K562 (cell line): ENCODE data around the gene CALML6. TPM values are rescaled to one million over a fixed set of nuclear protein-coding genes. Genes with fewer than 3 reads are reported as not detected.

ENCODE experiments used
- ARID1B ChIP-seq: fragments of 450-650 bp; IDR thresholded peaks from 2 replicates; pipeline ENCODE4 v1.6.1; 2016; ENCODE audit warnings: antibody characterized with exemption, mild to moderate bottlenecking, inconsistent platforms
- CC2D1A ChIP-seq: fragments of 450-650 bp; IDR thresholded peaks from 2 replicates; pipeline ENCODE4 v1.6.1; 2017; ENCODE audit warnings: mild to moderate bottlenecking
- CHD1 ChIP-seq: fragments of 200-600 bp; sonication (generic); IDR thresholded peaks from one replicate; pipeline ENCODE4 v1.6.1; 2012; ENCODE audit warnings: mild to moderate bottlenecking, moderate library complexity, low read length, inconsistent platforms
- DIDO1 ChIP-seq: fragments of 450-650 bp; IDR thresholded peaks from 2 replicates; pipeline ENCODE4 v1.6.1; 2016; ENCODE audit warnings: low read depth, missing biosample characterization, missing genetic modification characterization
- EGR1 ChIP-seq: fragments of 450-650 bp; conservative IDR thresholded peaks from 2 replicates; pipeline ENCODE4 v1.6.1; 2017; ENCODE audit warnings: mild to moderate bottlenecking
- GATAD2B ChIP-seq: fragments of 450-650 bp; IDR thresholded peaks from 2 replicates; pipeline ENCODE4 v1.6.1; 2017; ENCODE audit warnings: mild to moderate bottlenecking, borderline replicate concordance
- KLF16 ChIP-seq: IDR thresholded peaks from 2 replicates; pipeline ENCODE4 v1.6.1; 2016; ENCODE audit warnings: antibody characterized with exemption
- MCM5 ChIP-seq: fragments of 450-650 bp; IDR thresholded peaks from 2 replicates; pipeline ENCODE4 v1.6.1; 2016; ENCODE audit warnings: low read depth
- MTA2 ChIP-seq: fragments of 450-650 bp; IDR thresholded peaks from 2 replicates; pipeline ENCODE4 v1.6.1; 2016; ENCODE audit warnings: low read depth
- NR1H2 ChIP-seq: sonication (generic); formaldehyde crosslinking; IDR thresholded peaks from 2 replicates; pipeline ENCODE4 v1.4.0; 2020; ENCODE audit warnings: mild to moderate bottlenecking, missing genetic modification reagents
- PML ChIP-seq: IDR thresholded peaks from 2 replicates; pipeline ENCODE4 v1.6.1; 2012; ENCODE audit warnings: low read length, inconsistent platforms
- POLR2AphosphoS2 ChIP-seq: IDR thresholded peaks from 2 replicates; pipeline ENCODE4 v1.6.1; 2012; ENCODE audit warnings: low read length, improper control_type of control experiment
- RBFOX2 ChIP-seq: fragments of 200-400 bp; formaldehyde crosslinking; IDR thresholded peaks from 2 replicates; pipeline ENCODE4 v1.6.1; 2017; ENCODE audit warnings: low read depth, mild to moderate bottlenecking, low read length, moderate library complexity
- TAF1 ChIP-seq: IDR thresholded peaks from 2 replicates; pipeline ENCODE4 v1.6.1; 2011; ENCODE audit warnings: mild to moderate bottlenecking, low read length, moderate library complexity; ENCODE audit not compliant: insufficient read depth, control insufficient read depth, severe bottlenecking; ENCODE audit errors: extremely low read depth
- TEAD1 ChIP-seq, 2 experiments: fragments of 450-650 bp in 1 of 2; sonication (generic) in 1 of 2; formaldehyde crosslinking; IDR thresholded peaks; 2 replicates each; pipeline versions ENCODE4 v1.4.0 to v1.8.0; 2020 to 2022; ENCODE audit warnings: mild to moderate bottlenecking in 2 of 2, missing genetic modification reagents in 1 of 2
- ZNF311 ChIP-seq: fragments of 250-450 bp; sonication (Bioruptor Pico); IDR thresholded peaks from 2 replicates; pipeline ENCODE4 v1.4.0; 2020; ENCODE audit warnings: mild to moderate bottlenecking, moderate library complexity
- ZNF583 ChIP-seq: fragments of 250-450 bp; sonication (Bioruptor Pico); IDR thresholded peaks from 2 replicates; pipeline ENCODE4 v1.4.0; 2020
- ZNF76 ChIP-seq: fragments of 250-450 bp; sonication (Bioruptor Pico); IDR thresholded peaks from 2 replicates; pipeline ENCODE4 v1.4.0; 2020; ENCODE audit warnings: mild to moderate bottlenecking, moderate library complexity, borderline replicate concordance
- polyA plus RNA-seq, 8 experiments: library from polyadenylated mRNA; depleted of rRNA in 4 of 8; stranded (reverse) in 5 of 8; unstranded in 3 of 8; fragments of >200 nt; fragmentation: Nextera tagmentation in 2 of 8; fragmentation: Illumina TruSeq in 1 of 8; extraction: Ambion mirVana in 2 of 8; extraction: Trizol in 1 of 8; gene quantifications; 2 replicates each; pipeline versions ENCODE4 v1.2.1 to v1.2.3, GENCODE V29; 2011 to 2014; ENCODE audit warnings: inconsistent platforms in 1 of 8, missing spikeins in 1 of 8
- total RNA-seq, 7 experiments: library from RNA; depleted of rRNA in 6 of 7; stranded (reverse); fragments of >200 nt in 6 of 7; fragmentation: Illumina TruSeq in 2 of 7; extraction: Trizol in 2 of 7; gene quantifications; 2 replicates each; pipeline versions ENCODE4 v1.2.1 to v1.2.3, GENCODE V29; 2011 to 2021; ENCODE audit warnings: low replicate concordance in 1 of 7
- TF ChIP-seq, protein P1 (sequence below): fragments of 250-450 bp; sonication (Bioruptor Pico); IDR thresholded peaks from 2 replicates; pipeline ENCODE4 v1.5.0; 2020; ENCODE audit warnings: mild to moderate bottlenecking
- TF ChIP-seq, protein P2 (sequence below): fragments of 250-450 bp; sonication (Bioruptor Pico); IDR thresholded peaks from 2 replicates; pipeline ENCODE4 v1.6.1; 2021; ENCODE audit warnings: mild to moderate bottlenecking

CALML6 gene
- total and polyA plus RNA-seq, 9 of the 15 experiments (the other 6 are each of a cell fraction or from before 2014, with no cell fraction given): 0.14 TPM; not detected in 8

GRCh38 chr1:1890506-1891348 is 24.3 kb upstream of the CALML6 start, which contains the start of gene GNB1 (continued):
- no peak for TF ChIP-seq ARID1B
- peak; percentile 87 for TF ChIP-seq TAF1
- no peak for TF ChIP-seq CHD1
- TF ChIP-seq KLF16: no peak
- peak; percentile 98; the same call in 1 of the 2 replicates for TF ChIP-seq GATAD2B
- no peak for TF ChIP-seq MTA2
- no peak for TF ChIP-seq CC2D1A
- TF ChIP-seq ZNF311 (CRISPR knock-in tag): no peak
- TF ChIP-seq, protein P1, sequence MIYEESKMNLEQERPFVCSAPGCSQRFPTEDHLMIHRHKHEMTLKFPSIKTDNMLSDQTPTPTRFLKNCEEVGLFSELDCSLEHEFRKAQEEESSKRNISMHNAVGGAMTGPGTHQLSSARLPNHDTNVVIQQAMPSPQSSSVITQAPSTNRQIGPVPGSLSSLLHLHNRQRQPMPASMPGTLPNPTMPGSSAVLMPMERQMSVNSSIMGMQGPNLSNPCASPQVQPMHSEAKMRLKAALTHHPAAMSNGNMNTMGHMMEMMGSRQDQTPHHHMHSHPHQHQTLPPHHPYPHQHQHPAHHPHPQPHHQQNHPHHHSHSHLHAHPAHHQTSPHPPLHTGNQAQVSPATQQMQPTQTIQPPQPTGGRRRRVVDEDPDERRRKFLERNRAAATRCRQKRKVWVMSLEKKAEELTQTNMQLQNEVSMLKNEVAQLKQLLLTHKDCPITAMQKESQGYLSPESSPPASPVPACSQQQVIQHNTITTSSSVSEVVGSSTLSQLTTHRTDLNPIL (CRISPR knock-in tag): no peak
- TF ChIP-seq NR1H2 (CRISPR knock-in tag): 0 out of 2 replicates have a peak, but pooled peaks have one; percentile 48
- TF ChIP-seq MCM5: no peak
- TF ChIP-seq ZNF76: peak; percentile 78; the same call in 1 of the 2 replicates
- no peak for TF ChIP-seq POLR2AphosphoS2
- TF ChIP-seq EGR1: peak; percentile 51; the same call in 1 of the 2 replicates
- TF ChIP-seq TEAD1 (CRISPR knock-in tag; IDR thresholded peaks at IDR 0.05): peak in 1 of 2 experiments; percentile 60; a peak in 1 of 4 replicates
- TF ChIP-seq DIDO1 (tag): no peak
- peak; percentile 38; the same call in 1 of the 2 replicates for TF ChIP-seq PML
- TF ChIP-seq ZNF583: peak; percentile 91
- peak; percentile 79 for TF ChIP-seq RBFOX2
- TF ChIP-seq, protein P2, sequence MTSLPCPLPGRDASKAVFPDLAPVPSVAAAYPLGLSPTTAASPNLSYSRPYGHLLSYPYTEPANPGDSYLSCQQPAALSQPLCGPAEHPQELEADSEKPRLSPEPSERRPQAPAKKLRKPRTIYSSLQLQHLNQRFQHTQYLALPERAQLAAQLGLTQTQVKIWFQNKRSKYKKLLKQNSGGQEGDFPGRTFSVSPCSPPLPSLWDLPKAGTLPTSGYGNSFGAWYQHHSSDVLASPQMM (CRISPR knock-in tag): no peak
